NAMALWA (cell line): ENCODE data around the gene NFASC.

Experiments
- DNase-seq: peaks from one replicate; pipeline ENCODE4 v3.0.0-alpha.2; 2015; ENCODE audit warnings: low spot score

Gene NFASC

GRCh38 chr1:204870160-204870912, at the start of gene NFASC:
TSS of gene NFASC (plus strand) at chr1:204870862. CDS start at chr1:204944316, 73,454 bp downstream.
- no peak for DNase-seq

DNA sequence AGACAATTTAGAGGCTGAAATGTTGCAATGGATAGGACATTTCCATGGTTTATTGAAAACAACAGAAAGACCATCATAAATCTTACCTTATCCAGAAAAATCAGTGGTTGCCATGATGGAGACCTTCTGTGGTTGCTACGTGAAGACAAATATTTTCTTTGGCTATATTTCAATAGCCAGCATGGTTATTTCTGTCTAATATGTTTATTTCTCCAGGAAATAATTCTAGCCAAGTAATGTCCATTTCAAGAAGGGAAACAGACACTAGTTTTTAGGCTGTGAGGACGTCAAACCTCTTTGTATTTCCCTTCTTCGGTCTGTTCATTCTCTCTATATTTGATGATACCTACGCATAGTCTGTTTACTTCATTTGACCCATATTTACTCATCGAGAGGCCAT, 49.2 kb upstream of the NFASC start:
- DNase-seq, result no peak

DNA sequence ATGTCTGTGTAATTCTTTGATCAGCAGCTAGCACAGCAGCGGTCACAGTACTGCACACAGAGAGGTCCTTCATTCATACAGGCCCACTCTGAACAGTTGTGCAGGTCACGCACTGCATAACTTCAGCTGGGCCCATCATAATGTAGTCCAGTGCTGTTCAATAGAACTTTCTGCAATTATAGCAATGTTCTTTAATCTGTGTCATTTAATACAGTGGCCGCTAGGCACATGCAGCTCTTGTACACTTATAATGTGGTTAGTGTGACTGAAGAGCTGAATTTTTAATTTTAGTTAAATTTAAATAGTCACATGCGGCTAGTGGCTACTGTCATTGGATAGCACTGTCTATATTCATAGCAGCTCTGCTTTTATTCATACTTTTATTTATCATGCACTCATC, 48.7 kb upstream of the NFASC start:
- DNase-seq, result no peak

- DNase-seq, result peak; percentile 50
Measured at GRCh38 chr1:204826970-204827369, 43.7 kb upstream of the NFASC start.

GRCh38 chr1:204828352-204828850, 42.3 kb upstream of the NFASC start:
- DNase-seq, result no peak

DNA sequence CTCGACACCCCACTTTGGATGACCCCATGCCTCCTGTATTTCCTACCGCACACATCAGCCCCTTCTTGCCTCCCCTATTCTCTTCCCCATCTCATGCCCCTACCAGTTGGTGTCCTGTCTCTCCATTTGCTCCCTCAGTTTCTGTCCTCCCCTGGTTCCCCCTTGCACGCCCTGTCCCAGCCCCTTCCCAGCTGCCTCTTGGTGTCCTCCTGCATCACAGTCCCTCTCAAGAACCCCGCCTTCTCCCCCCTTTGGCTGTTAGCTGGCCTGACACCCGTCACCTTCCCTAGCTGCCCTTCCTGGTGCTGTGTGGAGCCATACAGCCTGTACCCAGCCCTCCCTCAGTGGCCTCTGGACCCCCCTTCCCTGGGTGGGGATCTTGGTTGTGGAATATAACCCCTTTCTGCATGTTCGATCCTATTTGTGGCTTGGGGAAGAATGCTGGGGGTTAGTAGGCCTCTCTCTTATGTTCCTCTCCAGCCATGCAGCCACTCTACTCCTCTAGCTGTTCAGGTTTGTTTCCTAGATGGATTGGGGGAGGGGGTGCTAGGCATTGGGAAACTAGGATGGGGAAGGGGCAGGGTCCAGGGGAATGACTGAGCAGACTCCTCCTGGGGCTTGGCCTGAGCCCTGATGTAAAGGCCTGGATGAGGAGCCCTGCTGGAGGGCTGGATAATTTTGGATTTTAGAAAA, 41.4 kb upstream of the NFASC start:
- DNase-seq, result no peak

GRCh38 chr1:204830747-204831146, 39.9 kb upstream of the NFASC start:
- no peak for DNase-seq

- no peak for DNase-seq
Measured at GRCh38 chr1:204831186-204831585, 39.5 kb upstream of the NFASC start.

DNA sequence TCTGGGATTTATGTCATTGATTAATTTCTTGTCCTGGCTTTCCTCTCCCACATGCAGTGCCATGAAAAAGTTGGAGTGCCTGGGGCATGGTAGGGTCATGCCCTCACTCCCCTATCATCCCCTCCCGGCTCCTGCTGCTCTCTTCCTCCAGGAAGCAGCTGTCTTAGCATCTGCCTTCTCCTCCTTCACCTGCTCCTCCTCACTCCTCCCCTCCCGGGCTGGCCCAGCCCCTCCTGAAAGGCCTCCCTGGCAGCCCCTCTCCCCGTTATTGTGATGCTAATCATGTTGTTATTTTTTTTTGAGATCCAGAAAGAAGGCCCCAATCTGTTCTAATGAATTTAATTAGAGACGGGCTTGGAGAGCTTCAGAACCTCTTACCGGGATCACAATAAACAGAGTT, 36.3 kb upstream of the NFASC start:
- no peak for DNase-seq

- DNase-seq, result peak; percentile 34
Measured at GRCh38 chr1:204834752-204835151, 35.9 kb upstream of the NFASC start.

DNA sequence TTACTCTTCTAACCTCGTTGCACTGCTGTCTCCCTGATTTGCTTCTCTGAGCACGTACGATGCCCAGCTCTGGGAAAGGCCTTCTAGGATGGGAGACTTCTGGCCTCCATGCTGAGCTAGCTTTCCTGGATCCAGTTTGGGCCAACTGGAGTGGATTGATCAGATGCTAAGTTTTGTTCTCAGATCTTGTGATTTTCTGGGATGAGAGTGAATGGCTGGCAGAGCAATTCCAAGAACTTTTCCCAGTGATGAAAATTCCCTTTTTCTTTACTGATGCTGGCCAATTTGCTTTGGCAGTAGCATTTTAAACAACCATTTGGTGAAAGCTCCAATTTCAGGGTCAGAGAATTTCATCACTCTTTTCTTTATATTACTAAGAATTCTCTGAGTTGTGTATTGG, 34.9 kb upstream of the NFASC start:
- no peak for DNase-seq

GRCh38 chr1:204836856-204837255, 33.8 kb upstream of the NFASC start:
- DNase-seq, result no peak

DNA sequence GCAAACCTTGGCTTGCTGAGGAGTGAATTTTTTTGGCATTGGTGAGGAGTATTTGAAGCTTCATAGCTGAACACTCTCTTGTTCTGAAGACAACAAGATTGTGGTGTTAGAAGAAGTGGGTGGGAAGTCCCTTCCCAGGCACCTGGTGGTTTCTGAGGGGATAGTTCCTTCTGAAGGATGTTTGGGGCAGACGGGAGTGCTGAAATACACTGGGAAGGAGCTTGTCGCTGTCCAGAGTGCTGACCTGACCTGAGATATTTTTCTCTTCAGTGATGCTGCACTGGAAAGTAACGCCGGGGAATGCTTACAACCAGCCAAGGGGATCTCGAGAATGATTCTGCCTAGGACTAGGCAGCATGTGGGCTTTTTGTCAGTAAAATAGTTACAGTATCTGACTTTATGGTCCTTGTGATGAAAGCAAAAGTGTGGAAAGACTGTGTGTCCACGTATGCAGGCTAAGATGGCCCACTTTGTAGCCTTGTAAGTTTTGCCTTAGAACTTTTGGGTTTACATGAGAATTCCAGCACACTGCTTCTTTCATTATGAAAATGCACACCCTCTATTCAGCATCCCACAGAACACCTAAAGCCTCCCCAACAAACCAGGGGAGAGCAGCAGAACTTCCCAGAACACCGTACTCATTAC, 33.1 kb upstream of the NFASC start:
- DNase-seq, result peak; percentile 36

DNA sequence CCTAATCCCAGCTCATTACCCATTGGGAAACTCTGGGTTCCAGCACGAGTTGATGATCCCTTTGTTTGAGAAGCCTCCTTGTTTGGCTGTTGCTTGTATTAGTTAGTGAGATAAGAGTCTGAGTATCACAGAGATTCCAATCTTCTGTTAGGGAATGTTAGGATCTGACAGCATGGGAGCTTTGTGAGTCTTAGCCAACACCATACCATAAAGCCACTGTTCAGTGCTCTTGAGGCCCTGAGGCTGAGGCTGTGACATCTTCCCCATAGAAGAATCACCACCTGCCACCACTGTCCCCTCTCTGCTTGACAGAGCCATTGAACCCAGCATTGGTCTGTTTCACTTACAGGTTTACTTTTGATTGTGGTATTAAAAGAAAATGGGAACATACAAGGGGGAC, 29.3 kb upstream of the NFASC start:
- DNase-seq, result no peak

GRCh38 chr1:204841798-204842197, 28.9 kb upstream of the NFASC start:
- peak; percentile 4 for DNase-seq

DNA sequence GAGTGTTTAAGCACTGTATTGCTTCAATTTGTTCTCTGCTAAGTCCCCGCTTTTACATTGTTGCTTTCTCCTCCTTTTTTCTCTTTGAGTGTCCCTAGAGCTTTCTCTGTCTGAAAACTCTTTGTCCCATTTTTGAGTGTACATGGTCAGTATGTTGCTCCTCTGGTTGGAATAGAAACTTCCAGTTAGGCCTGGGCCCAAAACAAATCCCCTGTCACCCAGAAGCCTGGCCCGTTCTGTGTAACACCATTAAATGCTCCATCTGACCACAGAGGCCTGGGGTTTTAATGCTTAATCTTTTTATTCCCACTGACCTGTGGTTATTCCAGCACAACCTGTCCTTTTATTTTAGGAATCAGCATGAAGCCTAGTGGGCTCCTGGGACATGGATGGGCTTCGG, 28.3 kb upstream of the NFASC start:
- no peak for DNase-seq

DNA sequence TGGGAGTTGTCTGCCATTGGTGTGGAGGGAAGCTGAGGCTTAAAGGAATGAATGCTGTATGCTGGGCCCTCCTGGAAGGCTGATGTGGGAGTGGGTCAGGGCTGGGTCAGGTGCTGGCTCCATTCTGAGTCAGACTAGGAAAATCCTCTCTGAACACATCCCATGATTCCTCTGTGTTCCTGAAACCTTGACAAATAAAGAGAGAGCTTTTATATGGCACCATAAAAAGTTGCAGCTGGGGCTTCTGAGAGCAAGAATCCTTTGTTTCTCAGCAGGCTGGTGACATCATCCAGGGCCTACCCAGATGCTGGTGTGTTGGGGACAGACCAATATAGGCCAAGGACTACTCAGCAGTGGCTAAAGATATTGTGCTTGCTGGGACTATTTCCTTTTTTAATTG, 27.8 kb upstream of the NFASC start:
- no peak for DNase-seq

DNA sequence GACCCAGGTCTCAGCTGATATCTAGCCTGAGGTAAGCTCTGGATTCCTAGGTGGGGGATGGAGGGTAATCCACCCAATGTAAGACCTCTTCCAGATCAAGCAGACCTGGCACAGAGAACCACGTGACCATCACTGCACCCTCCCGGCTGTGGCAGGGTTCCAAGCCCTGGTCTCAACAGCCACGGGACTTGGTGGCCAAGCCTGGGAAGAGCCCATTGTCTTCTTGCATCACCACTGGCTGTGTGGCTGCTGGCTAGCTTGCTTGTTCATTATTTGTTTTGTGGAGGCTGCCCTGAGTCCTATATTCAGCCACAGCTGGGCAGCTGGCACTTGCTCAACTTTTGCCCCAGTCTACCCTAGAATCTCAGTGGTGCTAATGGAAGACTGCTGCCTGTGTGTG, 24.1 kb upstream of the NFASC start:
- DNase-seq, result no peak

GRCh38 chr1:204848579-204848978, 22.1 kb upstream of the NFASC start:
- DNase-seq, result no peak

- DNase-seq, result no peak
Measured at GRCh38 chr1:204852854-204853253, 17.8 kb upstream of the NFASC start.

GRCh38 chr1:204853436-204853835, 17.2 kb upstream of the NFASC start:
- peak; percentile 10 for DNase-seq

GRCh38 chr1:204854286-204854685, 16.4 kb upstream of the NFASC start:
- no peak for DNase-seq

DNA sequence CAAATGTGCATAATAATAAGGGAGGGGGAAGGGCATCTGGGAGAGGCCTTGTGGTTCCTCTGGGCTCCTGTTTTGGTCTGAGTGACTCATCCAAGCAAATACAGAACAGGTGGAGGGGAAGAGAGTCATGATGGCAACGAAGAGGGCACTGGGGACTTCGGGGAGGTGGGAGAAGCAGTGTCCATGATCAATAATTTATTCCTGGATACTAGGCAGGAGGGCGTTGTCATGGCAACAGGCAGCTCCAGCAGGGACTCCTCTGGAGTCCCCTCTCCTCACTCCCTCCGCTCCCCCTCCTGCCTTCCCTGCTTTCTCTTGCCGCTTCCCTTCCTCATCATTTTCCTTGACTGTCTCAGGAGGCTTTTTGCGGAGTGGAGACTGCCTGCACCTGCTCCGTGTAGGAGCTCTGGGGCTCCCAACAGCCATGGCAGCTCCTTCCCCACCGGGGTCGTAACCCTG, 12.3 kb upstream of the NFASC start:
- no peak for DNase-seq
